HepG2 (cell line): ENCODE results near the gene TFF1. TPM values are rescaled to one million over a fixed set of nuclear protein-coding genes. Genes with fewer than 3 reads are reported as not detected.

Experiments used
- CEBPG ChIP-seq: IDR thresholded peaks from 2 replicates; pipeline ENCODE4 v1.6.1; 2016
- GATAD2A ChIP-seq: IDR thresholded peaks from 2 replicates; pipeline ENCODE4 v1.6.1; 2016
- HIC2 ChIP-seq: sonication (generic); formaldehyde crosslinking; IDR thresholded peaks from 2 replicates; pipeline ENCODE4 v1.9.0; 2022; ENCODE audit warnings: low read depth, missing genetic modification reagents
- HNRNPH1 ChIP-seq: fragments of 200-400 bp; formaldehyde crosslinking; optimal IDR thresholded peaks from 2 replicates; pipeline ENCODE3; 2017; ENCODE audit warnings: mild to moderate bottlenecking, low read depth, low read length
- KIAA2018 ChIP-seq: sonication (generic); formaldehyde crosslinking; IDR thresholded peaks from 2 replicates; pipeline ENCODE4 v1.5.0; 2020; ENCODE audit warnings: mild to moderate bottlenecking, missing genetic modification reagents, borderline replicate concordance
- RFX1 ChIP-seq: fragments of 450-650 bp; IDR thresholded peaks from 2 replicates; pipeline ENCODE4 v1.6.1; 2017
- SP4 ChIP-seq: sonication (generic); formaldehyde crosslinking; IDR thresholded peaks from 2 replicates; pipeline ENCODE4 v1.8.1; 2023; ENCODE audit warnings: mild to moderate bottlenecking, missing genetic modification reagents
- TBL1XR1 ChIP-seq: fragments of 150-350 bp; IDR thresholded peaks from 2 replicates; pipeline ENCODE4 v1.6.1; 2014; ENCODE audit warnings: borderline replicate concordance, low read length; ENCODE audit not compliant: partially characterized antibody
- ZNF382 ChIP-seq: sonication (generic); formaldehyde crosslinking; IDR thresholded peaks from 2 replicates; pipeline ENCODE4 v1.5.0; 2020; ENCODE audit warnings: missing genetic modification reagents, mild to moderate bottlenecking, borderline replicate concordance
- ZNF512B ChIP-seq: sonication (generic); formaldehyde crosslinking; IDR thresholded peaks from 2 replicates; pipeline ENCODE4 v1.5.1; 2020; ENCODE audit warnings: missing genetic modification reagents, mild to moderate bottlenecking, borderline replicate concordance
- ZNF597 ChIP-seq: sonication (generic); formaldehyde crosslinking; IDR thresholded peaks from 2 replicates; pipeline ENCODE4 v1.5.0; 2020; ENCODE audit warnings: missing genetic modification reagents
- ZUFSP ChIP-seq: sonication (generic); formaldehyde crosslinking; IDR thresholded peaks from 2 replicates; pipeline ENCODE4 v1.9.0; 2021; ENCODE audit warnings: missing genetic modification reagents, mild to moderate bottlenecking, borderline replicate concordance
- polyA plus RNA-seq, 8 experiments: library from polyadenylated mRNA; depleted of rRNA in 3 of 8; stranded (reverse) in 7 of 8; unstranded in 1 of 8; fragments of >200 nt; fragmentation: Illumina TruSeq in 4 of 8; extraction: Trizol in 4 of 8; gene quantifications; 2 replicates each; pipeline versions ENCODE4 v1.2.1 to v1.2.3, GENCODE V29; 2011 to 2016; ENCODE audit warnings: low read depth in 4 of 8, missing spikeins in 1 of 8, mixed read lengths in 1 of 8; ENCODE audit not compliant: insufficient read depth in 1 of 8
- total RNA-seq, 5 experiments: library from RNA; depleted of rRNA; stranded (reverse); fragments of >200 nt; fragmentation: Illumina TruSeq; extraction: Trizol; gene quantifications; 2 replicates each; pipeline ENCODE4 v1.2.3, GENCODE V29; 2016; ENCODE audit warnings: low read depth in 1 of 5

Gene TFF1
- total and polyA plus RNA-seq, 2 of the 13 experiments (the other 11 are each of a cell fraction or from before 2014, with no cell fraction given), result 0.24 to 19.4 TPM

- no peak for TF ChIP-seq KIAA2018 (CRISPR knock-in tag)
- TF ChIP-seq HIC2 (CRISPR knock-in tag), result no peak
- TF ChIP-seq RFX1, result no peak
- 0 out of 2 replicates have a peak, but pooled peaks have one; percentile 19 for TF ChIP-seq CEBPG (CRISPR knock-in tag)
- TF ChIP-seq ZNF382 (CRISPR knock-in tag), result no peak
- TF ChIP-seq ZNF512B (CRISPR knock-in tag), result no peak
- no peak for TF ChIP-seq HNRNPH1
- TF ChIP-seq GATAD2A (CRISPR knock-in tag), result 0 out of 2 replicates have a peak, but pooled peaks have one; percentile 22
- TF ChIP-seq SP4 (CRISPR knock-in tag), result no peak
- no peak for TF ChIP-seq ZUFSP (CRISPR knock-in tag)
- TF ChIP-seq ZNF597 (CRISPR knock-in tag), result no peak
- TF ChIP-seq TBL1XR1, result no peak
- TF ChIP-seq, all 625 proteins: peak for 119
Observed at GRCh38 chr21:42315296-42315891, 50.9 kb downstream of the TFF1 start, which contains the start of gene TFF3 (continued).
